HepG2 (cell line): ENCODE data around the gene QPCT. TPM values are rescaled to one million over a fixed set of nuclear protein-coding genes. Genes with fewer than 3 reads are reported as not detected.

Experiments
- ATAC-seq: fragments of 200-7000 bp; cut with Tn5 transposase; 3 replicates; pipeline ENCODE4 v1.9.1; 2020; ENCODE audit warnings: mild to moderate bottlenecking, moderate library complexity
- BruUV-seq: library from RNA; stranded (reverse); fragments of 400-500 nt; replicated peaks from 2 replicates; lab custom pipeline; 2021; lab: Mats Ljungman, UMichigan
- CTCF ChIA-PET: fragments of 300-600 bp; formaldehyde crosslinking; extraction: SDS; loops from one replicate; lab custom pipeline; 2021; ENCODE audit warnings: low total read pairs, inconsistent platforms, low intra/inter-chr PET ratio; lab: Yijun Ruan, JAX
- POLR2A ChIA-PET: fragments of 350-600 bp; sonication (Branson Sonifier 250); formaldehyde crosslinking; loops from one replicate; lab custom pipeline; 2020; ENCODE audit warnings: antibody characterized with exemption, inconsistent platforms; lab: Yijun Ruan, JAX
- DNase-seq: peaks from one replicate; pipeline ENCODE4 v3.0.0-alpha.2; 2015; ENCODE audit warnings: low spot score
- FAIRE-seq: peaks from 3 replicates; lab custom pipeline; 2011; peaks lifted over from hg19 to GRCh38; lab: Jason Lieb, UNC
- H2AFZ ChIP-seq: one replicate; pipeline ENCODE4 v1.6.1; 2011; ENCODE audit warnings: low read length, inconsistent platforms
- H3K27ac ChIP-seq: fragments of 300-600 bp; 3 replicates; pipeline ENCODE4 v1.8.0; 2011; ENCODE audit warnings: mixed run types, mild to moderate bottlenecking, mixed read lengths, low read length, inconsistent platforms; ENCODE audit not compliant: insufficient read depth; ENCODE audit errors: extremely low read length
- H3K27me3 ChIP-seq, 2 experiments: fragments of 200-600 bp in 1 of 2; 2 replicates in 1 of 2; 3 replicates in 1 of 2; pipeline versions ENCODE4 v1.6.0 to v1.8.0; 2011; ENCODE audit warnings: low read length in 2 of 2, mild to moderate bottlenecking in 2 of 2, moderate library complexity in 2 of 2, inconsistent platforms in 1 of 2; ENCODE audit not compliant: insufficient read depth in 2 of 2, control insufficient read depth in 1 of 2
- H3K36me3 ChIP-seq, 2 experiments: fragments of 200-600 bp in 1 of 2; replicated peaks in 1 of 2; 2 replicates in 1 of 2; 3 replicates in 1 of 2; pipeline versions ENCODE4 v1.5.1 to v1.8.0; 2011; ENCODE audit warnings: low read length in 2 of 2, inconsistent platforms in 1 of 2; ENCODE audit not compliant: insufficient read depth in 2 of 2, control insufficient read depth in 1 of 2
- H3K4me1 ChIP-seq: 2 replicates; pipeline ENCODE4 v1.5.1; 2012; ENCODE audit warnings: low read length, inconsistent platforms; ENCODE audit not compliant: insufficient read depth
- H3K4me2 ChIP-seq: 2 replicates; pipeline ENCODE4 v1.6.0; 2011; ENCODE audit warnings: low read depth, low read length, inconsistent platforms
- H3K4me3 ChIP-seq, 3 experiments: fragments of 200-600 bp in 1 of 3; sonication (generic), shearing (Covaris generic) in 1 of 3; replicated peaks in 1 of 3; 2 replicates each; pipeline ENCODE4 v1.5.1; 2011 to 2016; ENCODE audit warnings: low read length in 3 of 3, inconsistent platforms in 2 of 3, low read depth in 2 of 3, mild to moderate bottlenecking in 2 of 3, control low read depth in 1 of 3, mixed read lengths in 1 of 3; ENCODE audit not compliant: insufficient read depth in 1 of 3
- H3K79me2 ChIP-seq: one replicate; pipeline ENCODE4 v1.6.1; 2011; ENCODE audit warnings: low read length, inconsistent platforms; ENCODE audit not compliant: insufficient read depth
- H3K9ac ChIP-seq: 2 replicates; pipeline ENCODE4 v1.6.0; 2011; ENCODE audit warnings: mild to moderate bottlenecking, low read depth, low read length, inconsistent platforms; ENCODE audit not compliant: insufficient read depth
- H3K9me3 ChIP-seq: 2 replicates; pipeline ENCODE4 v1.5.1; 2012; ENCODE audit warnings: mild to moderate bottlenecking, low read length
- H4K20me1 ChIP-seq: 2 replicates; pipeline ENCODE4 v1.6.0; 2011; ENCODE audit warnings: inconsistent platforms, mild to moderate bottlenecking, low read length, moderate library complexity; ENCODE audit not compliant: insufficient read depth
- ERF ChIP-seq: IDR thresholded peaks from 2 replicates; pipeline ENCODE4 v1.6.1; 2018; ENCODE audit warnings: missing biosample characterization, missing genetic modification reagents
- FOXC1 ChIP-seq: sonication (generic); formaldehyde crosslinking; IDR thresholded peaks from 2 replicates; pipeline ENCODE4 v1.8.0; 2022; ENCODE audit warnings: mild to moderate bottlenecking, missing genetic modification reagents, borderline replicate concordance
- KAT8 ChIP-seq: IDR thresholded peaks from 2 replicates; pipeline ENCODE4 v1.6.1; 2016; ENCODE audit warnings: missing genetic modification reagents, missing compliant biosample characterization
- SOX6 ChIP-seq, 2 experiments: fragments of 450-650 bp in 1 of 2; sonication (generic) in 1 of 2; formaldehyde crosslinking in 1 of 2; IDR thresholded peaks; 2 replicates each; pipeline versions ENCODE4 v1.4.0 to v1.6.1; 2017 to 2020; ENCODE audit warnings: antibody characterized with exemption in 1 of 2, mild to moderate bottlenecking in 1 of 2, missing genetic modification reagents in 1 of 2
- TEAD2 ChIP-seq: sonication (generic); formaldehyde crosslinking; IDR thresholded peaks from 2 replicates; pipeline ENCODE4 v1.9.0; 2021; ENCODE audit warnings: missing genetic modification reagents
- ZBTB38 ChIP-seq: sonication (generic); formaldehyde crosslinking; IDR thresholded peaks from 2 replicates; pipeline ENCODE4 v1.5.1; 2020; ENCODE audit warnings: mild to moderate bottlenecking, missing genetic modification reagents
- ZBTB43 ChIP-seq: sonication (generic); formaldehyde crosslinking; conservative IDR thresholded peaks from 2 replicates; pipeline ENCODE4 v1.4.0; 2020; ENCODE audit warnings: missing genetic modification reagents
- ZNF556 ChIP-seq: sonication (generic); formaldehyde crosslinking; IDR thresholded peaks from 2 replicates; pipeline ENCODE4 v1.4.0; 2020; ENCODE audit warnings: mild to moderate bottlenecking, missing genetic modification reagents, borderline replicate concordance
- ZNF788 ChIP-seq: sonication (generic); formaldehyde crosslinking; IDR thresholded peaks from 2 replicates; pipeline ENCODE4 v1.5.0; 2020; ENCODE audit warnings: mild to moderate bottlenecking, missing genetic modification reagents, borderline replicate concordance
- WGBS: methylation state at CpG from one replicate; pipeline ENCODE4 v1.1.6; 2017; ENCODE audit warnings: low lambda C conversion rate; 5-methylcytosine and 5-hydroxymethylcytosine counted together
- in situ Hi-C: cut with HindIII; loops from 2 replicates; pipeline ENCODE4 v1.10.0; 2017; ENCODE audit warnings: low pct_unique_long_range_greater_than_20kb; ENCODE audit not compliant: extremely low pct_ligation_motif_present
- intact Hi-C: fragments of 100-400 bp; cut with micrococcal nuclease; formaldehyde crosslinking; loops from one replicate; pipeline ENCODE4 v1.10.0; 2022; ENCODE audit not compliant: unreplicated experiment
- polyA plus RNA-seq, 8 experiments: library from polyadenylated mRNA; depleted of rRNA in 3 of 8; stranded (reverse) in 7 of 8; unstranded in 1 of 8; fragments of >200 nt; fragmentation: Illumina TruSeq in 4 of 8; extraction: Trizol in 4 of 8; gene quantifications; 2 replicates each; pipeline versions ENCODE4 v1.2.1 to v1.2.3, GENCODE V29; 2011 to 2016; ENCODE audit warnings: low read depth in 4 of 8, missing spikeins in 1 of 8, mixed read lengths in 1 of 8; ENCODE audit not compliant: insufficient read depth in 1 of 8
- total RNA-seq, 5 experiments: library from RNA; depleted of rRNA; stranded (reverse); fragments of >200 nt; fragmentation: Illumina TruSeq; extraction: Trizol; gene quantifications; 2 replicates each; pipeline ENCODE4 v1.2.3, GENCODE V29; 2016; ENCODE audit warnings: low read depth in 1 of 5
- TF ChIP-seq, protein P1 (sequence below): sonication (generic); formaldehyde crosslinking; IDR thresholded peaks from 2 replicates; pipeline ENCODE4 v1.4.0; 2020; ENCODE audit warnings: mild to moderate bottlenecking, low read depth, missing genetic modification reagents
- TF ChIP-seq, protein P2 (sequence below): IDR thresholded peaks from 2 replicates; pipeline ENCODE4 v1.6.1; 2016
- TF ChIP-seq, protein P3 (sequence below): sonication (generic); formaldehyde crosslinking; IDR thresholded peaks from 2 replicates; pipeline ENCODE4 v1.8.0; 2022; ENCODE audit warnings: mild to moderate bottlenecking, missing genetic modification reagents, moderate library complexity

The QPCT gene
- total and polyA plus RNA-seq, 2 of the 13 experiments (the other 11 are each of a cell fraction or from before 2014, with no cell fraction given): 0.77 to 1.2 TPM

GRCh38 chr2:37301408-37301807, 43.0 kb upstream of the QPCT start:
- ATAC-seq: no peak

More at GRCh38 chr2:37301408-37301807, 43.0 kb upstream of the QPCT start:
- ChIA-PET CTCF (no interaction called here), POLR2A (no interaction called here)
- DNase-seq (no peak), FAIRE-seq (no peak)
- TF ChIP-seq, protein P1, sequence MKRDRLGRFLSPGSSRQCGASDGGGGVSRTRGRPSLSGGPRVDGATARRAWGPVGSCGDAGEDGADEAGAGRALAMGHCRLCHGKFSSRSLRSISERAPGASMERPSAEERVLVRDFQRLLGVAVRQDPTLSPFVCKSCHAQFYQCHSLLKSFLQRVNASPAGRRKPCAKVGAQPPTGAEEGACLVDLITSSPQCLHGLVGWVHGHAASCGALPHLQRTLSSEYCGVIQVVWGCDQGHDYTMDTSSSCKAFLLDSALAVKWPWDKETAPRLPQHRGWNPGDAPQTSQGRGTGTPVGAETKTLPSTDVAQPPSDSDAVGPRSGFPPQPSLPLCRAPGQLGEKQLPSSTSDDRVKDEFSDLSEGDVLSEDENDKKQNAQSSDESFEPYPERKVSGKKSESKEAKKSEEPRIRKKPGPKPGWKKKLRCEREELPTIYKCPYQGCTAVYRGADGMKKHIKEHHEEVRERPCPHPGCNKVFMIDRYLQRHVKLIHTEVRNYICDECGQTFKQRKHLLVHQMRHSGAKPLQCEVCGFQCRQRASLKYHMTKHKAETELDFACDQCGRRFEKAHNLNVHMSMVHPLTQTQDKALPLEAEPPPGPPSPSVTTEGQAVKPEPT (CRISPR knock-in tag): no peak
- TF ChIP-seq, protein P2, sequence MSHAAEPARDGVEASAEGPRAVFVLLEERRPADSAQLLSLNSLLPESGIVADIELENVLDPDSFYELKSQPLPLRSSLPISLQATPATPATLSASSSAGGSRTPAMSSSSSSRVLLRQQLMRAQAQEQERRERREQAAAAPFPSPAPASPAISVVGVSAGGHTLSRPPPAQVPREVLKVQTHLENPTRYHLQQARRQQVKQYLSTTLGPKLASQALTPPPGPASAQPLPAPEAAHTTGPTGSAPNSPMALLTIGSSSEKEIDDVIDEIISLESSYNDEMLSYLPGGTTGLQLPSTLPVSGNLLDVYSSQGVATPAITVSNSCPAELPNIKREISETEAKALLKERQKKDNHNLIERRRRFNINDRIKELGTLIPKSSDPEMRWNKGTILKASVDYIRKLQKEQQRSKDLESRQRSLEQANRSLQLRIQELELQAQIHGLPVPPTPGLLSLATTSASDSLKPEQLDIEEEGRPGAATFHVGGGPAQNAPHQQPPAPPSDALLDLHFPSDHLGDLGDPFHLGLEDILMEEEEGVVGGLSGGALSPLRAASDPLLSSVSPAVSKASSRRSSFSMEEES: no peak
- TF ChIP-seq ZBTB43: no peak
- TF ChIP-seq ZNF788 (CRISPR knock-in tag): no peak
- no peak for TF ChIP-seq FOXC1 (CRISPR knock-in tag)
- TF ChIP-seq TEAD2 (CRISPR knock-in tag): no peak
- no peak for TF ChIP-seq ZBTB38 (CRISPR knock-in tag)
- TF ChIP-seq, protein P3, sequence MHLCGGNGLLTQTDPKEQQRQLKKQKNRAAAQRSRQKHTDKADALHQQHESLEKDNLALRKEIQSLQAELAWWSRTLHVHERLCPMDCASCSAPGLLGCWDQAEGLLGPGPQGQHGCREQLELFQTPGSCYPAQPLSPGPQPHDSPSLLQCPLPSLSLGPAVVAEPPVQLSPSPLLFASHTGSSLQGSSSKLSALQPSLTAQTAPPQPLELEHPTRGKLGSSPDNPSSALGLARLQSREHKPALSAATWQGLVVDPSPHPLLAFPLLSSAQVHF (CRISPR knock-in tag): no peak
- TF ChIP-seq ERF (CRISPR knock-in tag): no peak
- TF ChIP-seq ZNF556 (CRISPR knock-in tag): no peak
- TF ChIP-seq SOX6 (IDR thresholded peaks at IDR 0.05): no peak
- TF ChIP-seq SOX6 (CRISPR knock-in tag; IDR thresholded peaks at IDR 0.05): no peak
- no peak for TF ChIP-seq KAT8 (CRISPR knock-in tag)
- WGBS: 90% methylated on average over 2 of the region's 2 CpGs
- intact Hi-C loops (no loop called here), in situ Hi-C loops (no loop called here)
- Histone ChIP-seq H3K27me3 (no peaks in the 10 kb centered on the region), H3K4me1 (no peaks in the 10 kb centered on the region), H3K4me3 (no peak overlapping the region), H3K9ac (no peak overlapping the region), H3K27ac (no peak overlapping the region), H3K9me3 (no peaks in the 10 kb centered on the region), H3K79me2 (peaks cover 50% of the 10 kb centered on the region), H4K20me1 (no peaks in the 10 kb centered on the region), H3K4me2 (no peak overlapping the region), H3K36me3 (peaks cover 0 to 5% of the 10 kb centered on the region in 2 experiments; a peak in 1 of 5 replicates), H2AFZ (no peak overlapping the region)
- no TSS peak for BruUV-seq
